Measurements from ENCODE around the gene AGT.
"Not testable (repeated sequence)": the region's sequence is repeated elsewhere in the genome, so short reads cannot be mapped to it uniquely, and the experiment has no call there.

The AGT gene

GRCh38 chr1:230694464-230694863 lies 19.5 kb downstream of the AGT start:
- no peak for DNase-seq

GRCh38 chr1:230693777-230694176 lies 20.1 kb downstream of the AGT start:
- DNase-seq, result no peak

- peak in 10 of 56 donors; percentile 21 to 68 (median 40) for DNase-seq
Observed at GRCh38 chr1:230693221-230693620, 20.7 kb downstream of the AGT start.

- DNase-seq, result no peak
Observed at GRCh38 chr1:230691615-230692014, 22.3 kb downstream of the AGT start.

- no peak for DNase-seq
Observed at GRCh38 chr1:230690101-230690500, 23.8 kb downstream of the AGT start.

GRCh38 chr1:230686747-230687146 lies 27.2 kb downstream of the AGT start:
- no peak for DNase-seq

GRCh38 chr1:230684998-230685397 lies 28.9 kb downstream of the AGT start:
- no peak for DNase-seq

- DNase-seq, result no peak
Observed at GRCh38 chr1:230684146-230684545, 29.8 kb downstream of the AGT start.

GRCh38 chr1:230682882-230683610 lies 30.9 kb downstream of the AGT start:
- DNase-seq, result no peak

GRCh38 chr1:230682274-230682673 lies 31.6 kb downstream of the AGT start:
- DNase-seq, result peak in 37 of 56 donors; percentile 15 to 76 (median 37)

- no peak for DNase-seq
Observed at GRCh38 chr1:230681599-230681998, 32.3 kb downstream of the AGT start.

GRCh38 chr1:230680300-230681025 lies 33.5 kb downstream of the AGT start:
- DNase-seq, result no peak

- DNase-seq, result no peak
Observed at GRCh38 chr1:230679825-230680224, 34.1 kb downstream of the AGT start.

- no peak for DNase-seq
Observed at GRCh38 chr1:230679192-230679591, 34.7 kb downstream of the AGT start.

- no peak for DNase-seq
Observed at GRCh38 chr1:230677200-230677599, 36.7 kb downstream of the AGT start.

- DNase-seq, result no peak
Observed at GRCh38 chr1:230674581-230674980, 39.3 kb downstream of the AGT start.

GRCh38 chr1:230669543-230669942 lies 44.4 kb downstream of the AGT start:
- no peak for DNase-seq

GRCh38 chr1:230668227-230668626 lies 45.7 kb downstream of the AGT start:
- no peak for DNase-seq

GRCh38 chr1:230661976-230662375 lies 51.9 kb downstream of the AGT start:
- no peak for DNase-seq

- no peak for DNase-seq
Observed at GRCh38 chr1:230658691-230659090, 55.2 kb downstream of the AGT start.

- not testable (repeated sequence) for DNase-seq
Observed at GRCh38 chr1:230658103-230658502, 55.8 kb downstream of the AGT start.

GRCh38 chr1:230656719-230657118 lies 57.2 kb downstream of the AGT start:
- DNase-seq, result not testable (repeated sequence)
